LHCN-M2 (cell line): ENCODE data around the gene APCDD1. TPM values are rescaled to one million over a fixed set of nuclear protein-coding genes. Genes with fewer than 3 reads are reported as not detected.

Source experiments
- DNase-seq: peaks from one replicate; pipeline ENCODE4 v3.0.0-alpha.2; 2012; ENCODE audit warnings: low read depth
- polyA plus RNA-seq: library from polyadenylated mRNA; unstranded; fragments of >200 nt; gene quantifications from one replicate; pipeline ENCODE4 v1.2.1, GENCODE V29; 2012; ENCODE audit warnings: missing spikeins
- total RNA-seq: library from RNA; depleted of rRNA; stranded (reverse); fragments of >200 nt; gene quantifications from 2 replicates; pipeline ENCODE4 v1.2.3, GENCODE V29; 2014; rRNA removed

Gene APCDD1
- 3.1 and 8.2 TPM in 2 replicates for total RNA-seq
- 9.4 TPM for polyA plus RNA-seq

- peak; percentile 24 for DNase-seq
Measured at GRCh38 chr18:10453806-10454680, at the start of gene APCDD1. Gene APCDD1, plus strand, starts transcription at chr18:10454635. Its CDS starts 347 bp downstream, at chr18:10454982.

- DNase-seq, result no peak
Measured at GRCh38 chr18:10405014-10405493, 49.4 kb upstream of the APCDD1 start.

GRCh38 chr18:10405816-10406663 is 48.4 kb upstream of the APCDD1 start:
- no peak for DNase-seq

GRCh38 chr18:10408131-10408530 is 46.3 kb upstream of the APCDD1 start:
- no peak for DNase-seq

- no peak for DNase-seq
Measured at GRCh38 chr18:10409041-10409440, 45.4 kb upstream of the APCDD1 start.

- DNase-seq, result no peak
Measured at GRCh38 chr18:10410472-10411308, 43.7 kb upstream of the APCDD1 start.

GRCh38 chr18:10412933-10413332 is 41.5 kb upstream of the APCDD1 start:
- DNase-seq, result no peak

GRCh38 chr18:10413722-10414121 is 40.7 kb upstream of the APCDD1 start:
- DNase-seq, result no peak

GRCh38 chr18:10414293-10414842 is 40.1 kb upstream of the APCDD1 start:
- DNase-seq, result no peak

- no peak for DNase-seq
Measured at GRCh38 chr18:10416065-10416464, 38.4 kb upstream of the APCDD1 start.

GRCh38 chr18:10417191-10417590 is 37.2 kb upstream of the APCDD1 start:
- DNase-seq, result no peak

GRCh38 chr18:10417664-10418063 is 36.8 kb upstream of the APCDD1 start:
- no peak for DNase-seq

GRCh38 chr18:10418836-10419235 is 35.6 kb upstream of the APCDD1 start:
- no peak for DNase-seq

GRCh38 chr18:10419420-10420103 is 34.9 kb upstream of the APCDD1 start:
- peak; percentile 86 for DNase-seq

GRCh38 chr18:10420561-10421352 is 33.7 kb upstream of the APCDD1 start:
- peak; percentile 72 for DNase-seq

- peak; percentile 87 for DNase-seq
Measured at GRCh38 chr18:10421859-10422258, 32.6 kb upstream of the APCDD1 start.

- DNase-seq, result no peak
Measured at GRCh38 chr18:10422731-10423130, 31.7 kb upstream of the APCDD1 start.

GRCh38 chr18:10424585-10425307 is 29.7 kb upstream of the APCDD1 start:
- no peak for DNase-seq

GRCh38 chr18:10430677-10431076 is 23.8 kb upstream of the APCDD1 start:
- no peak for DNase-seq
